ENCODE data around the gene STAMBP. TPM values are rescaled to one million over a fixed set of nuclear protein-coding genes. Genes with fewer than 3 reads are reported as not detected.

Gene STAMBP
- polyA plus RNA-seq, 3 donors = 26.0 to 40.8 (median 40.7) TPM

DNA sequence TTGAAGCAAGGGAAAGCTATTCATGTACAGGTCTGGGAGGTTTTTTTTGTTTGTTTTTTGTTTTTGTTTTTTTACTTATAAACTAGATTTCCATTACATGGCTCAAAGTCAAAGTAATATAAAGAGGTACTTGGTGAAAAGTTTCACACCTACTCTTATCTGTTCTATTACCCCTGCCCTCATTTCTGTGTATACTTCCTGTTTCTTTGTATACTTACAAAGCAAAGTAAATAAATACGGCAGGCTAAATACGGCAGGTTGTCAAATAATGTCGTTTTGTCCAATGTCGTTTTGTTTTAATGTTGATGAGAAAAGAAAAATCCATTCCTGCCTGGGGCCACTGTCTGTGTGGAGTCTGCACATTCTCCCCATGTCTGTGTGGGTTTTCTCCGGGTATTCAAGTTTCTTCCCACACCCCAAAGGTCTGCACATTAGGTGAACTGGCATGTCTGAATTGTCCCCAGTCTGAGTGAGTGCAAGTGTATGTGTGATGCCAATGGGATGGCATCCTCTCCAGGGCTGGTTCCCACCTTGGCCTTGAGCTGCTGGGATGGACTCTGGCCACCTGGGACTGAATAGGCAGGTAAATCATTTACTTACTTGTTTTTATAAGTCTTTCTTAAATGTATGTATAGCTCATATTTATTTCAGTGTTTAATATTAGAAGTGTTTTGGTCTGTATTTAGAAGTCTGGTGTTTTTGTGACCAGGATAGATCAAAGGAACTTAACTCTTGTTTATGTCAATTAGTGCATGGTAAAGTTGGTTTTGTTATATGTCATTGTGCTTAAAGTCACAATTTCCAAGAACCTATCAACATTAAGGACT, 13.4 kb downstream of the STAMBP start:
- H4K20me1 ChIP-seq (ENCODE audit: insufficient read depth, low read length) = peaks cover 19% of the 10 kb centered on the region
- Mint-ChIP-seq H3K4me3 (no peak overlapping the region), H3K27me3 (ENCODE audit: low read depth in 3 of 3) (no peaks in the 10 kb centered on the region), H3K36me3 (peaks cover 29 to 50% of the 10 kb centered on the region in 2 donors), H3K9me3 (no peaks in the 10 kb centered on the region), H3K27ac (no peak overlapping the region), H3K4me1 (peaks cover 16% of the 10 kb centered on the region)
- H3K27me3 ChIP-seq (ENCODE audit: control insufficient read depth in 2 of 2, insufficient read depth in 2 of 2, low read length in 2 of 2) = no peaks in the 10 kb centered on the region
- no peak for DNase-seq
- peaks cover 30% of the 10 kb centered on the region for H3K79me2 ChIP-seq (ENCODE audit: insufficient read depth, low read length)
- intact Hi-C loops (cut with micrococcal nuclease) = no loop called here
- peaks cover 48 to 67% of the 10 kb centered on the region in 2 donors for H3K36me3 ChIP-seq (replicated peaks in 1 of 2; ENCODE audit: control insufficient read depth in 1 of 2, insufficient read depth in 2 of 2, low read length in 2 of 2)
- TF ChIP-seq, protein P1, sequence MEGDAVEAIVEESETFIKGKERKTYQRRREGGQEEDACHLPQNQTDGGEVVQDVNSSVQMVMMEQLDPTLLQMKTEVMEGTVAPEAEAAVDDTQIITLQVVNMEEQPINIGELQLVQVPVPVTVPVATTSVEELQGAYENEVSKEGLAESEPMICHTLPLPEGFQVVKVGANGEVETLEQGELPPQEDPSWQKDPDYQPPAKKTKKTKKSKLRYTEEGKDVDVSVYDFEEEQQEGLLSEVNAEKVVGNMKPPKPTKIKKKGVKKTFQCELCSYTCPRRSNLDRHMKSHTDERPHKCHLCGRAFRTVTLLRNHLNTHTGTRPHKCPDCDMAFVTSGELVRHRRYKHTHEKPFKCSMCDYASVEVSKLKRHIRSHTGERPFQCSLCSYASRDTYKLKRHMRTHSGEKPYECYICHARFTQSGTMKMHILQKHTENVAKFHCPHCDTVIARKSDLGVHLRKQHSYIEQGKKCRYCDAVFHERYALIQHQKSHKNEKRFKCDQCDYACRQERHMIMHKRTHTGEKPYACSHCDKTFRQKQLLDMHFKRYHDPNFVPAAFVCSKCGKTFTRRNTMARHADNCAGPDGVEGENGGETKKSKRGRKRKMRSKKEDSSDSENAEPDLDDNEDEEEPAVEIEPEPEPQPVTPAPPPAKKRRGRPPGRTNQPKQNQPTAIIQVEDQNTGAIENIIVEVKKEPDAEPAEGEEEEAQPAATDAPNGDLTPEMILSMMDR (IDR thresholded peaks at IDR 0.05) = no peak
- no peak overlapping the region for H3K4me3 ChIP-seq (replicated peaks in 1 of 3; ENCODE audit: low read depth in 2 of 3, low read length in 3 of 3)
- H3K4me1 ChIP-seq (ENCODE audit: control insufficient read depth in 1 of 2, insufficient read depth in 2 of 2, low read length in 2 of 2) = peaks cover 11 to 17% of the 10 kb centered on the region in 2 donors
- H3K9ac ChIP-seq (ENCODE audit: insufficient read depth, low read length, poor library complexity, severe bottlenecking) = no peak overlapping the region
- H2AFZ ChIP-seq (ENCODE audit: insufficient read depth, low read depth, low read length, poor library complexity, severe bottlenecking) = no peak overlapping the region
- no peak overlapping the region for H3K4me2 ChIP-seq (replicated peaks; ENCODE audit: extremely low read depth, low read length, poor library complexity, severe bottlenecking)
- H3K9me3 ChIP-seq (replicated peaks in 1 of 2; ENCODE audit: control insufficient read depth in 1 of 2, insufficient read depth in 1 of 2, low read length in 2 of 2) = no peaks in the 10 kb centered on the region
- WGBS (ENCODE audit: insufficient coverage) = 96% methylated on average over 3 of the region's 5 CpGs
- H3K27ac ChIP-seq (ENCODE audit: low read depth in 1 of 2, low read length in 2 of 2) = no peak overlapping the region

DNA sequence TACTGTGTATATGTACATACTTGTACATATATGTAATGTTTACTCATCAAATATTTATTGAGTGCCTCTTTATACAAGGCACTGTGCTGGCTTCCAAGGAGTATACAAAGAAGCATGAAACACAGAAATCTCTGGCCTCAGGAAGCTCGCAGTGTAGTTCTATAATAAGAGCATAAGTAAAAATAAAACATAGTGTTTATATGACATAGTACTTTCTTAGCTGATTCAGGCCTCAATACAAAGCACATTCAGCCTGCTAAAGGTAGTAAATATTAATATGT, 13.9 kb downstream of the STAMBP start:
- Mint-ChIP-seq H3K4me1 (peaks cover 14% of the 10 kb centered on the region), H3K27ac (no peak overlapping the region), H3K36me3 (peaks cover 29 to 56% of the 10 kb centered on the region in 2 donors), H3K9me3 (no peaks in the 10 kb centered on the region), H3K4me3 (no peak overlapping the region), H3K27me3 (ENCODE audit: low read depth in 3 of 3) (no peaks in the 10 kb centered on the region)
- H3K4me1 ChIP-seq (ENCODE audit: control insufficient read depth in 1 of 2, insufficient read depth in 2 of 2, low read length in 2 of 2) = peaks cover 10 to 16% of the 10 kb centered on the region in 2 donors
- no peaks in the 10 kb centered on the region for H3K9me3 ChIP-seq (replicated peaks in 1 of 2; ENCODE audit: control insufficient read depth in 1 of 2, insufficient read depth in 1 of 2, low read length in 2 of 2)
- H3K4me2 ChIP-seq (replicated peaks; ENCODE audit: extremely low read depth, low read length, poor library complexity, severe bottlenecking) = no peak overlapping the region
- no peak overlapping the region for H3K9ac ChIP-seq (ENCODE audit: insufficient read depth, low read length, poor library complexity, severe bottlenecking)
- H3K27me3 ChIP-seq (ENCODE audit: control insufficient read depth in 2 of 2, insufficient read depth in 2 of 2, low read length in 2 of 2) = no peaks in the 10 kb centered on the region
- intact Hi-C loops (cut with micrococcal nuclease) = no loop called here
- peaks cover 30% of the 10 kb centered on the region for H3K79me2 ChIP-seq (ENCODE audit: insufficient read depth, low read length)
- no CpG with 5 or more reads among the region's 1 CpG for WGBS (ENCODE audit: insufficient coverage)
- no peak overlapping the region for H3K27ac ChIP-seq (ENCODE audit: low read depth in 1 of 2, low read length in 2 of 2)
- no peak overlapping the region for H3K4me3 ChIP-seq (replicated peaks in 1 of 3; ENCODE audit: low read depth in 2 of 3, low read length in 3 of 3)
- peaks cover 54 to 72% of the 10 kb centered on the region in 2 donors for H3K36me3 ChIP-seq (replicated peaks in 1 of 2; ENCODE audit: control insufficient read depth in 1 of 2, insufficient read depth in 2 of 2, low read length in 2 of 2)
- H4K20me1 ChIP-seq (ENCODE audit: insufficient read depth, low read length) = peaks cover 23% of the 10 kb centered on the region
- no peak overlapping the region for H2AFZ ChIP-seq (ENCODE audit: insufficient read depth, low read depth, low read length, poor library complexity, severe bottlenecking)
- no peak for DNase-seq
- TF ChIP-seq, protein P1 (IDR thresholded peaks at IDR 0.05) = no peak
